SU-DHL-6 (cell line): ENCODE measurements around the gene HS2ST1.

Experiments used
- H2AFZ ChIP-seq: fragments of 200-600 bp; sonication (generic); 2 replicates; pipeline ENCODE4 v1.6.1; 2014; ENCODE audit warnings: low read depth, mild to moderate bottlenecking, moderate library complexity, mixed read lengths, antibody characterized with exemption, low read length; ENCODE audit not compliant: severe bottlenecking
- H3F3A ChIP-seq: fragments of 200-600 bp; shearing (Covaris generic); 2 replicates; pipeline ENCODE4 v1.6.0; 2016; ENCODE audit warnings: antibody characterized with exemption, mild to moderate bottlenecking; ENCODE audit not compliant: insufficient read depth
- H3K27ac ChIP-seq: fragments of 200-600 bp; sonication (generic); 2 replicates; pipeline ENCODE4 v1.5.1; 2016; ENCODE audit warnings: low read depth, mild to moderate bottlenecking, low read length, moderate library complexity, mixed read lengths
- H3K27me3 ChIP-seq: fragments of 200-600 bp; sonication (generic), shearing (Covaris generic); 2 replicates; pipeline ENCODE4 v1.6.0; 2014; ENCODE audit warnings: mild to moderate bottlenecking, low read length
- H3K36me3 ChIP-seq: fragments of 200-600 bp; sonication (generic); 2 replicates; pipeline ENCODE4 v1.6.1; 2014; ENCODE audit warnings: mild to moderate bottlenecking, low read length, mixed read lengths
- H3K4me2 ChIP-seq: fragments of 300-600, 200-600 bp; shearing (Covaris generic), sonication (generic); 2 replicates; pipeline ENCODE4 v1.6.0; 2014; ENCODE audit warnings: low read length, low read depth, mild to moderate bottlenecking; ENCODE audit not compliant: poor library complexity, severe bottlenecking
- H3K4me3 ChIP-seq: fragments of 200-600 bp; sonication (generic); 2 replicates; pipeline ENCODE4 v1.5.1; 2014; ENCODE audit warnings: antibody characterized with exemption, low read length, mild to moderate bottlenecking, mixed read lengths; ENCODE audit not compliant: insufficient read depth, poor library complexity, severe bottlenecking
- H3K79me2 ChIP-seq: fragments of 200-600 bp; sonication (generic); 2 replicates; pipeline ENCODE4 v1.6.1; 2014; ENCODE audit warnings: mild to moderate bottlenecking, low read length, moderate library complexity; ENCODE audit not compliant: insufficient read depth
- H3K9ac ChIP-seq: fragments of 200-600 bp; sonication (generic); 2 replicates; pipeline ENCODE4 v1.7.0; 2014; ENCODE audit warnings: mild to moderate bottlenecking, low read length
- H3K9me2 ChIP-seq: fragments of 200-600 bp; sonication (generic); replicated peaks from 2 replicates; pipeline ENCODE4 v1.6.1; 2014; ENCODE audit warnings: low read length; ENCODE audit not compliant: insufficient read depth
- H3K9me3 ChIP-seq: fragments of 200-600 bp; sonication (generic); 2 replicates; pipeline ENCODE4 v1.6.1; 2014; ENCODE audit warnings: low read length, mixed read lengths; ENCODE audit not compliant: insufficient read depth
- H4K20me1 ChIP-seq: fragments of 200-600 bp; sonication (generic); 2 replicates; pipeline ENCODE4 v1.6.1; 2014; ENCODE audit warnings: low read depth, mild to moderate bottlenecking, antibody characterized with exemption, low read length, moderate library complexity, mixed read lengths
- CTCF ChIP-seq: fragments of 200-600 bp; sonication (generic); IDR thresholded peaks from one replicate; pipeline ENCODE4 v1.5.1; 2017; ENCODE audit warnings: antibody characterized with exemption, mild to moderate bottlenecking, low read length, moderate library complexity; ENCODE audit not compliant: insufficient read depth, poor library complexity, severe bottlenecking
- EZH2phosphoT487 ChIP-seq: fragments of 200-600 bp; sonication (generic), shearing (Covaris generic); conservative IDR thresholded peaks from 2 replicates; pipeline ENCODE4 v1.6.1; 2018; ENCODE audit warnings: mild to moderate bottlenecking, antibody characterized with exemption, low read length, moderate library complexity, mixed read lengths

HS2ST1 gene

GRCh38 chr1:86924324-86924960, 10.0 kb downstream of the HS2ST1 start:
- H3K79me2 ChIP-seq, result peaks cover 100% of the 10 kb centered on the region
- no peak overlapping the region for H3K27ac ChIP-seq
- peaks cover 39% of the 10 kb centered on the region for H3K36me3 ChIP-seq
- H4K20me1 ChIP-seq, result peaks cover 38% of the 10 kb centered on the region
- TF ChIP-seq CTCF, result no peak
- TF ChIP-seq EZH2phosphoT487, result no peak
- H3K9me2 ChIP-seq, result no peaks in the 10 kb centered on the region
- H3F3A ChIP-seq, result peaks cover 45% of the 10 kb centered on the region
- H3K27me3 ChIP-seq, result no peaks in the 10 kb centered on the region
- H3K4me3 ChIP-seq, result no peak overlapping the region
- no peak overlapping the region for H3K4me2 ChIP-seq
- H3K9ac ChIP-seq, result no peak overlapping the region
- peaks cover 30% of the 10 kb centered on the region for H3K9me3 ChIP-seq
- no peak overlapping the region for H2AFZ ChIP-seq

GRCh38 chr1:86925742-86926141, 11.3 kb downstream of the HS2ST1 start:
- Histone ChIP-seq H3K4me3 (no peak overlapping the region), H3K27me3 (no peaks in the 10 kb centered on the region)

GRCh38 chr1:86926883-86927282, 12.4 kb downstream of the HS2ST1 start:
- Histone ChIP-seq H3K79me2 (peaks cover 100% of the 10 kb centered on the region), H2AFZ (no peak overlapping the region), H3F3A (peaks cover 67% of the 10 kb centered on the region), H3K9me3 (peaks cover 17% of the 10 kb centered on the region; the same call in 1 of the 2 replicates), H3K27ac (peak overlapping the region; percentile 65; the same call in 1 of the 2 replicates), H3K27me3 (no peaks in the 10 kb centered on the region), H3K36me3 (peaks cover 15% of the 10 kb centered on the region), H3K9ac (peak overlapping the region; percentile 17; the same call in 1 of the 2 replicates), H4K20me1 (peaks cover 46% of the 10 kb centered on the region), H3K4me3 (no peak overlapping the region), H3K4me2 (peak overlapping the region; percentile 91), H3K9me2 (no peaks in the 10 kb centered on the region)
- TF ChIP-seq EZH2phosphoT487 (no peak), CTCF (no peak)

More at GRCh38 chr1:86925742-86926141, 11.3 kb downstream of the HS2ST1 start:
- Histone ChIP-seq H2AFZ (no peak overlapping the region), H3K9me3 (peaks cover 27% of the 10 kb centered on the region), H3F3A (peaks cover 58% of the 10 kb centered on the region), H3K27ac (peak overlapping the region; percentile 65; the same call in 1 of the 2 replicates), H4K20me1 (peaks cover 45% of the 10 kb centered on the region), H3K4me2 (peak overlapping the region; percentile 91), H3K36me3 (peaks cover 26% of the 10 kb centered on the region), H3K9me2 (no peaks in the 10 kb centered on the region), H3K79me2 (peaks cover 100% of the 10 kb centered on the region), H3K9ac (no peak overlapping the region)
- TF ChIP-seq CTCF (no peak), EZH2phosphoT487 (no peak)
